Melanocyte of skin (primary cell): ENCODE measurements around the gene PACS1. TPM values are rescaled to one million over a fixed set of nuclear protein-coding genes. Genes with fewer than 3 reads are reported as not detected.

Experiments used
- total RNA-seq, 2 donors: library from RNA; depleted of rRNA; stranded (reverse); fragments of >200 nt; gene quantifications; 2 replicates each; pipeline ENCODE4 v1.2.3, GENCODE V29; 2012

PACS1 gene
- 10 to 100 TPM; 18.2 to 22.6 TPM for total RNA-seq

DNA sequence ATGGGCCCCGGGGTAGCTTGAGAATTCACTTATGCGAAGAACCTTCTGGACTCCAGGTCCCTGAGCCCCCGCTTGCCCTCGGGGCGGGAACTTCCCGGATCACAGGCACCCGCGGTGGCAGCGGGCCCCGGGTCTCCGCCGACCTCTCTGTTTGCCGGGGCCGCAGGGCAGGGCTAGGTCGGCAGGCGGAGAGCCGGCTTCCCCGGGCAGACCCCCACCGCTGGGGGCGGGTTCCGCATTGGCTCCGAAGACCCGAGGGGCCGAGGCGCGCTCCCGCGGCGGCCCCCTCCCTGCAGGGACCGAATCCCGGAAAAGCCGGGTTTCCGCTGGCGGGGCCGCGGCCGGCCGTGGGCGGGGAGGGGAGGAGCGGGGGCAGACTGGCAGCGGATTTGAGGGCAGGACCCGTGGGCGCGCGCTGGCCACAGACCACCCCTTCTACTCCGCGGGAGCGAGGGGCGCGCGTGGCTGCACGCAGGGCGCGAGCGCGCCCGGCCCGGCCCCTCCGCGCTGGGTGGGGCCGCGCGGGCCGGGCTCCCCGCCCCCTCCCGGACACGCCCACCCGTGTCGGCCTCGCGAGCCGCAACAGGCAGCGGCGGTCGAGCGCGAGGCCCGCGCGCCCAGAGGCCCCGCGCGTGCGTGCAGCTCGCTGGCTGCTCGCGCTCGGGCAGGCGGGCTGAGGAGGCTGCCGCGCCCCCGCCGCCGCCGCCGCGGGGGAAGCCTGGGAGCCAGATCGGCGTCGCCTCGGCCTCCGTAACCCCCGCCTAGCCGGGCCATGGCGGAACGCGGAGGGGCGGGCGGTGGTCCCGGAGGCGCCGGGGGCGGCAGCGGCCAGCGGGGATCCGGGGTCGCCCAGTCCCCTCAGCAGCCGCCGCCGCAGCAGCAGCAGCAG is at the start of gene PACS1:
Gene PACS1 (plus strand): TSS at position 558 of the 889 bp plus-strand sequence. CDS start 215 bp downstream, at position 773.

DNA sequence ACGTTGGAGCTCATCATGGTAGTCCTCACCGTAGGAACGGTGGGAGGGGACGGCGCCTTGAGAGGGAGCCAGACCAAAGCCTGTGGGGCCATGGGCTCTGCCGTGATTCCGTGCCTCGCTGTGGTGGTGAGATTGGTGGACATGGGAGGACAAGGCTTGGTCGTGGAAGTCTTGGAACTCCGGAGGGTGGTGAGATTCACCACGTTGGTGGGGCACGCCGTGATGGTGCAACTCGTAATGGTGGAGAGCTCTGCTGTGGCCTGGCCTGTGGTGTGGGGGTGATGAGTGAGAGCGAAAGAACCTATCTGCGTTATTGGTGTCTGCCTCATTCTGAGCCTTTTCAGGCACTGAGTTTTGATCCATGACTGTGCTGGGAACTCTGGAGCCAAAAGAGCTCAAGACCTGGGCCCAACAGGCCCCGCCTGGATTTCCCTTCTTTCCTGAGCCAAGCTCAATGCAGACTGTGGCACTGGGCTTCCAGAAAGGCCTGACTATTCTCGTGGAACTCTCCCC is 44.0 kb upstream of the PACS1 start, which contains the start of gene CATSPER1:
Gene CATSPER1 (minus strand): TSS at position 463 of the 513 bp plus-strand sequence. CDS start 100 bp downstream, at position 363.

DNA sequence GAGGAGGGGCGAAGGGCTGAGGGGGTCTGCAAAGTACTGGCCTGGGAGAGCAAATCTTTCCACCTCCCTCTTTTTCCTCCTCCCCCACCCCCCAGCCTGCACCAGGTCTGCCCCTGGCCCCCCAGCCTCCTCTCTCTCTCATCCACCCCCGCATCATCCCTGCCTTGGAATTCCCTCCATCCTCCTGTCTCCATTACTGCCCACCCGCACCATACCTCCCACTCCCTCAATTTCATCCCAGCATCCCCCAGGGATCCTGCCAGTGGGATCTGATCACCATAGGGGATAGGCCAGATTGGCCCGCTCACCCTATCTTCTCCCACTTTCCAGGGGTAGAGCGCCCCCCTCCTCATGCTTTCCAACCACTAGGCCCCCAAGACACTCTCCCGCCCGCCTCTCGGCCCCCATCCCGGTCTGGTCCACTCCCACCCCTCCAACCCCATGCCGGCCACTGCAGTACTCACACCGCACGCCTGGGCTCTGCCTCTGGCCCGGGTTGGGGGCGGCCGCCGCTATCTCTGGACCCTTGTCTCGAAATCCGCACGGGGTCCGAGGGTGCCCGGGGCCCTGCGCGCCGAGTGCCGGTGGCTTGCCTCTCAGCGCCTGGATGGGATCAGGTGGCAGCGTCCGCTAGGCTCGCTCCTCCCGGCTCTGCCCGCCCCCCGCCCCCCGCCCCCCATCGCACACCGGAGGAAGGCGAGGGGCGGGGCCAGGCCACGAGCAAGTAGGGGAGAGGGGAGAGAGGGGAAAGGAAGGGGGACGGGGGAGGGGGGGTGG is 21.3 kb upstream of the PACS1 start, which contains the start of gene GAL3ST3:
Gene GAL3ST3 (minus strand): TSS at position 615 of the 777 bp plus-strand sequence. CDS start 3,746 bp downstream, outside the sequence.

DNA sequence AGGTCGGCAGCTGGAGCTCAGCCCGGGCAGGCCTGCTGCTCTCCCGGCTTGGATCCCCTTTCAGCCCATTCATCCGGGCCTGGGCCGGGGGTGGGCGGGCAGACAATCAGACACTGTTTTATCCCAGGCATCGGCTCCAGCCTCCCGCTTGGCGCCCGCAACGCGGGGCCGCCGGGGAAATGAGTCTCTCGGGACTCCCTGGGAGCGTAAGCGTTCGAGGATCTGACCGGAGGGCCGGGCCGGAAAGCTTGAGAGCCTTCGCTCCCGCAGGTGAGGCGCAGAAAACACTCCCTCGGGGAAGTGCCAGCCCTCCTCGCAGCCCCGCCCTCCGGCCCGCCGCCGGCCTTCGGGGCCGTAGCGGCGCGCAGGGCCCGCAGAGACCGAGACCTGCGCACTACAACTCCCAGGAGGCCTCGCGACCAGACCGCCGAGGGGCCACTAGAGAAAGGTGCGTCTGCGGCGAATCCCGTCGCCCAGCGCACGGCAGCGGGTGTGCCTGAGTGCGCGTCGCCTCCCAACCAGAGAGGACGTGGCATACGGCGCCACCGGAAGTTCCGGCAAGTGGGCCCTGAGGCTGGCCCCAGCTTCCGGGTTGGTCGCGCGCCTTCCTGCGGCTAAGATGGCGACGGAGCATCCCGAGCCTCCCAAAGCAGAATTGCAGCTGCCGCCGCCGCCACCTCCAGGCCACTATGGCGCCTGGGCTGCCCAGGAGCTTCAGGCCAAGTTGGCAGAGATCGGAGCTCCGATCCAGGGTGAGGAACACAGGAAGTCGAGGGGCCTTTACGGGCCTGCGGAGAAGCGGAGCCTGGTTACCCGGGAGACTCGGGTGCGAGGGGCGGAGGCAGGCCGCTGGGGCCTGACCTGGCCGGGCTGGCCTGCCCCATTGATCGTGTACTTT is 18.1 kb upstream of the PACS1 start, which contains the start of gene SF3B2:
Gene SF3B2 (plus strand): TSS at position 599 of the 898 bp plus-strand sequence. CDS start 21 bp downstream, at position 620.

DNA sequence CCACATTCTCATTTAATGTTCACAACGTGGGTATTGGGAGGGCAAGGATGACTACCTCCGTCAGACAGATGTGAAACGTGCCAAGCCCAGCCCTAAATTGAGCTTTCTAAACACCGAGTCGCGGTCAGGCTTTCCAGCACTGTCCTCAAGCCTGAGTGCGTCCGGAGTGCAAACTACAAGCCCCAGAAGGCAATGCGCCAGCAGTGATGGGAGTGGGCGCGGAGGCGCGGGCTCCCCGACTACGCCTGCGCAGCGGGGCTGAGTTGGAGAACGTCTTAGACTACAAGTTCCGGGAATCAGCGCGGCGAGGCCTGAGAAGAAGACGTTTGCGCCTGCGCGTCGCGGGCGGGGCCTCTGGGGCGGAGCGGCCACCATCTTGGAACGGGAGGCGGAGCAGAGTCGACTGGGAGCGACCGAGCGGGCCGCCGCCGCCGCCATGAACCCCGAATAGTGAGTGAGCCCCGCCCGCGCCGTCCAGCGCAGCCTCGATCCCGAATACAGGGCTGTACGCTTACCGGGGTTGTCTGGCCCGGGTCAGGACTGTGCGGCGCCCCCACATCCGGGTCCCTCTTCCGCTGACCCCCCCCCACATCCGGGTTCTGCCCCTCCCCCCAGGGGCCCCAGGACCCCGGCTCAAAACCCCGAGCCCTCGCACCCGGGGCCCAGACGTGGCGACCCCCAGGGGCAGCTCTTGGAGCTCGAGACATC is 198.3 kb downstream of the PACS1 start, which contains the start of gene RAB1B:
Gene RAB1B (plus strand): TSS at position 396 of the 708 bp plus-strand sequence. CDS start 41 bp downstream, at position 437.

DNA sequence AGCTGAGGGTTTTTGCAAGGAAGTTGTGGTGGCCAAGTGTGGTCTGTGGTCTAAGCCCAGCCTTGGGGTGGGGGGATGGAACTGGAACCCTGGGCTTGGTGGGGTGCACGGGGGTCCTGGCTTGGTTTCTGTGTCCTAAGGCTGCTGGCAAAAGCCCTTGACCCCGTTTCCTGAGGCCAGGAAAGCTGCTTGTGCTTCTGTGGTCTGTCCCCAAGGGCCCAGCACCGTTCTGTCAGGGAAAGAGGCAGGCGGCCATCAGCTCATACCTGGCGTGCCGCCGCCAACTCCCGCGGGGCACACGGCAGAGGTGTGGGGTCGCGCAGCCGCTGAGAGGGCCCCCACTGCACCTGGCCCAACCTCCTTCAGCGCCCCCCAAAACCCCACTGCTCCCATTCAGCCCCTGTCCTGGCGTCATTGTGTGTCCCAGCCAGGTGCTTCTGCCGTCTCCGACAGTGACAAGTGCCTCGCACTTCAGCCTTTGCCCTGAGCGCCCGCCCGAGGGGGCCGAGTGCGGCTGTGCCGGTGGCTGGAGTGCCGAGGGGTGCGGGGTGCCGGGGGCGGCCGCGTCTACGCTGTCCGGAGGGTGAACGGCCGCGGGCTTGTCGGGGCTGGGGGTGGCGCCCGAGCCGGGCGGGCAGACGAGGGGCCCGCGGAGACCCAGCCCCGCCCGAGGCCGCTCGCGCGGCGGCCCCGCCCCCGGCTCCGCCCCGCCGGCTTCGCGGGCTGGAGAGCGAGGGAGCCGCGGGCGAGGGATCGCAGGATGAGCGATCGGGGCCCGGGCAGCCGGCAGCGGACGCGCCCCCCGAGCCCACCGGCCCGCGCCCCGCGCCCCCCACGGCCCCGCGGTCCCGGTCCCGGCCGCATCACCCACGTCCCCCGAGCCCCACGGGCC is 207.6 kb downstream of the PACS1 start, which contains the start of gene CNIH2:
Gene CNIH2 (plus strand): TSS at position 705 of the 892 bp plus-strand sequence. CDS start 282 bp downstream, outside the sequence.

DNA sequence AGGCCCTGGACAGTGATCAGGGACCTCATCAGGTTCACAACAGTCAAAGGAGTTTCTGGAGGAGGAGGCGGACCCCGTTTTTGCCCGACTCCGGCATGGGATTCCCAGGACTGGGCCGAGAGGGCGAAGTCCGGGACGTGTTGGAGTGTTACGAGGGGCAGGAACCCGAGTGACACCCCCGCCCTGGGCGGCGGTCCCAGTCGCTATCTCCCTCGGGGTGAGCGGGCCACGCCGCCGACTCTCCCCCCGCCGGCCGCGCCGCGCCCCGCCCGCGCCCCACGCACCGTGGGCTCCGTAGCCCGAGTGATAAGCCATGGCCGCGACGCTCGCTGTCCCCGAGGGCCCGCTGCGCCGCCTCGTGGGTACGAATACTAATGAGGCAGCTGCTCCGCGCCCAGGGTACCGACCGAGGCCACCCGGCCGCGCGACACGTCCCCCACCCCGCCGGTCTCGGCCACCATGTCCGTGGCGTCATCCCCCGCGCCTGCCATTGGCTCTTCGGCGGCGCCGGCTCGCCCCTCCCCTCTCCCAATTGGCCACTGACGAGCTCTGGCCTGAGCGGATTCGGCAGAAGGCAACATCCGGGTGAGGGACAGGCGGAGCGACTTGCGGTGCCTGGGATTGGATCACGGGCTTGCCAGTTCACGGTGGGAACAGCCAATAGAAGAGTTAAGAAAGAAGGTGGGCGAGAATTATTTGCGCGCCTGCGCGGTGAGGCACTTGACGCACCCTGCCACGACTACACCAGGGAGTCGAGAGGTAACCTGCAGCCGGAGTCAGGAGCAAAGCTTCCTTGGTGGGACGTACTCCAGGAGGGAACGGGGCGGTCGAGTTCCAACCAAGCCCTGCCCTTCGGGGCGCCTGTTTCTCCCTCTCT is 218.8 kb downstream of the PACS1 start, which contains the start of gene YIF1A:
Gene YIF1A (minus strand): TSS at position 473 of the 877 bp plus-strand sequence. CDS start 158 bp downstream, at position 315.

DNA sequence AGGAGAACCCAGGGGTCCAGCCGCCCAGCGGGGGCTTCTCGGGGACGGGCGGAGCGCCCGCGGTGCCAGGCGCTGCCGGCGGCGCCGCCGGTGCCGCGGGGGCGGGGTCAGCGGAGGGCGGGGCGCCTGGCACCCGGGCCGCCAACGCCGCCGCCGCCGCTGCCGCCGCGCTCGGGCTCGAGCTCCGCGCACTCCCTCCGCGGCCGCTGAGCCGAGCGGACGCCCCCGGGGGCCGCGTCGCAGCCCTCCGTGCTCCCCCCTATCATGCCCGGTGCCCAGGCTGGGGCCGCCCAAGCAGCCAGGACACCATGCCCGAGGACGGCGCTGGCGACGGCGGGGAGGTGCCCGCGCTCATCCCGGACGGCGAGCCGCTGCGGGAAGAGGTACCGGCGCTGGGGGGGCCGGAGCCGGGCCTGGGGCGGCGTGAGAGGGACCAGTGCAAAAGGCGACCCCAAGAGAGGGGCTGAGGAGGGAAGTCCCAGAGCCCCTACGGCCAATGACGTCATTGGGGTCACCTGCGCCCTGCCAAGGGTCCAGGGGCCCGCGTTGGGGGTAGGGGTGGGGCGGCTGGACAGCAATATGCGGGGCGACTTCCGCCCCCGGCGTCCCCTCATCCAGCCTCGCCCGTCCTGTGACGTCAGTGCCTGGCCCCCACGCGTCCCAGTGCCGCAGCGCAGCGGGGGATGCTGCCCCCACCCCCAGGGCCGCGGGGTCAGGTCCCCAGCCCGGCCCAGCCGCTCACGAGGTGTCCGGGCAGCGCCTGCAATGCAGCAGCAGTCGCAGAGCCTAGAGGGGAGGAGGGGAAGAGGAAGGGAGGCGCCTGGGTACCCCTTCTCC is 221.9 kb downstream of the PACS1 start, which contains the start of gene TMEM151A:
Gene TMEM151A (plus strand): TSS at position 189 of the 837 bp plus-strand sequence. CDS start 120 bp downstream, at position 309.

Other genes starting within 250 kb of the PACS1 start
- 1 to 10 TPM in 1 of 2 donors, under 1 TPM in 1; 0.69 to 2.3 TPM for gene SNX32, start 236.3 kb upstream of the PACS1 start, total RNA-seq
- 1,000 to 10,000 TPM; 1,026 to 1,378 TPM for gene CFL1, start 212.1 kb upstream of the PACS1 start, total RNA-seq
- 10 to 100 TPM; 37.9 to 51.0 TPM for gene MUS81, start 209.8 kb upstream of the PACS1 start, total RNA-seq
- 1 to 10 TPM; 4.3 to 6.5 TPM for gene EFEMP2, start 197.5 kb upstream of the PACS1 start, total RNA-seq
- not detected for gene CTSW, start 190.4 kb upstream of the PACS1 start, total RNA-seq
- gene FIBP, start 181.8 kb upstream of the PACS1 start, total RNA-seq: 100 to 1,000 TPM; 126 to 165 TPM
- 10 to 100 TPM; 24.8 to 28.6 TPM for gene CCDC85B, start 179.6 kb upstream of the PACS1 start, total RNA-seq
- 10 to 100 TPM in 1 of 2 donors, 1 to 10 TPM in 1; 1.4 to 39.6 TPM for gene FOSL1, start 169.9 kb upstream of the PACS1 start, total RNA-seq
- gene C11orf68, start 151.2 kb upstream of the PACS1 start, total RNA-seq: 10 to 100 TPM; 13.8 to 14.3 TPM
- 100 to 1,000 TPM in 1 of 2 donors, 10 to 100 TPM in 1; 51.3 to 109 TPM for gene DRAP1, start 150.8 kb upstream of the PACS1 start, total RNA-seq
- not detected for gene TSGA10IP, start 124.8 kb upstream of the PACS1 start, total RNA-seq
- 10 to 100 TPM; 27.9 to 30.3 TPM for gene SART1, start 108.5 kb upstream of the PACS1 start, total RNA-seq
- 10 to 100 TPM; 28.6 to 52.6 TPM for gene EIF1AD, start 68.1 kb upstream of the PACS1 start, total RNA-seq
- gene BANF1, start 67.8 kb upstream of the PACS1 start, total RNA-seq: 10 to 100 TPM; 10.3 to 27.6 TPM
- not detected for gene CST6, start 58.3 kb upstream of the PACS1 start, total RNA-seq
- gene CATSPER1, start 43.8 kb upstream of the PACS1 start, total RNA-seq: not detected
- gene GAL3ST3, start 21.1 kb upstream of the PACS1 start, total RNA-seq: not detected
- 100 to 1,000 TPM; 173 to 199 TPM for gene SF3B2, start 17.9 kb upstream of the PACS1 start, total RNA-seq
- gene KLC2, start 187.4 kb downstream of the PACS1 start, total RNA-seq: 10 to 100 TPM; 19.6 to 28.0 TPM
- gene RAB1B, start 198.4 kb downstream of the PACS1 start, total RNA-seq: 100 to 1,000 TPM in 1 of 2 donors, 10 to 100 TPM in 1; 98.4 to 112 TPM
- under 1 TPM in 1 of 2 donors, not detected in 1; 0.34 TPM for gene CNIH2, start 207.9 kb downstream of the PACS1 start, total RNA-seq
- gene YIF1A, start 218.9 kb downstream of the PACS1 start, total RNA-seq: 100 to 1,000 TPM; 106 to 147 TPM
- gene TMEM151A, start 221.6 kb downstream of the PACS1 start, total RNA-seq: under 1 TPM; under 0.01 TPM
- gene CD248, start 246.8 kb downstream of the PACS1 start, total RNA-seq: 1 to 10 TPM in 1 of 2 donors, under 1 TPM in 1; 0.69 to 2.3 TPM